ENCODE results near the gene NDRG3. TPM values are rescaled to one million over a fixed set of nuclear protein-coding genes. Genes with fewer than 3 reads are reported as not detected.

The NDRG3 gene
- total and polyA plus RNA-seq, 10 of the 15 experiments (the other 5 are each of a cell fraction or from before 2014, with no cell fraction given), result 11.2 to 29.7 (median 14.9) TPM

GRCh38 chr20:36605399-36606157 is 140.3 kb downstream of the NDRG3 start, which contains the start of gene RAB5IF (continued):
- no peak for TF ChIP-seq RCOR1 (conservative IDR thresholded peaks at IDR 0.05; ENCODE audit: low read depth, low read length)
- TF ChIP-seq BCLAF1 (IDR thresholded peaks at IDR 0.05), result no peak
- TF ChIP-seq JUND (IDR thresholded peaks at IDR 0.05; ENCODE audit: low read depth, low read length), result peak; percentile 84
- TF ChIP-seq ZNF687 (IDR thresholded peaks at IDR 0.05), result no peak
- peak; percentile 98 for TF ChIP-seq CREM (IDR thresholded peaks at IDR 0.05; ENCODE audit: low read depth)
- peak; percentile 81; the same call in 1 of the 2 replicates for TF ChIP-seq RFX5 (IDR thresholded peaks at IDR 0.05; ENCODE audit: low read depth, low read length)
- peak; percentile 96 for TF ChIP-seq POLR2AphosphoS5 (IDR thresholded peaks at IDR 0.05; ENCODE audit: low read length)
- TF ChIP-seq CEBPZ (IDR thresholded peaks at IDR 0.05; ENCODE audit: low read depth, low read length), result no peak
- TF ChIP-seq SIN3A (IDR thresholded peaks at IDR 0.05; ENCODE audit: low read depth, low read length), result peak; percentile 77; the same call in 1 of the 2 replicates
- peak; percentile 12; the same call in 2 of the 3 replicates for TF ChIP-seq POU2F2 (IDR thresholded peaks at IDR 0.05; ENCODE audit: borderline replicate concordance, low read depth, low read length)
- peak; percentile 90 for TF ChIP-seq TCF3 (IDR thresholded peaks at IDR 0.05; ENCODE audit: borderline replicate concordance, insufficient read depth, low read depth, low read length)
- no peak for TF ChIP-seq SKIL (IDR thresholded peaks at IDR 0.05; ENCODE audit: low read depth, poor library complexity, severe bottlenecking)
- TF ChIP-seq USF1 (IDR thresholded peaks at IDR 0.05; ENCODE audit: borderline replicate concordance, extremely low read length, insufficient read depth, low read depth, low read length), result no peak
- TF ChIP-seq NR2C1 (IDR thresholded peaks at IDR 0.05), result no peak
- TF ChIP-seq FOS (IDR thresholded peaks at IDR 0.05; ENCODE audit: borderline replicate concordance, extremely low read depth, insufficient read length), result no peak
